Umbilical cord (tissue), 2 donors: ENCODE results near the gene SPOCK1. TPM values are rescaled to one million over a fixed set of nuclear protein-coding genes. Genes with fewer than 3 reads are reported as not detected.
A peak's percentile ranks its signal among the peaks of the same experiment; 100 is the strongest.

Experiments
- DNase-seq: peaks from one replicate; pipeline ENCODE4 v3.0.0-alpha.2; 2015; ENCODE audit warnings: low spot score
- total RNA-seq: library from RNA; depleted of rRNA; stranded (reverse); fragments of >200 nt; gene quantifications from one replicate; pipeline ENCODE4 v1.2.3, GENCODE V29; 2014; ENCODE audit warnings: low replicate concordance; ENCODE audit not compliant: insufficient read depth

Gene SPOCK1
- total RNA-seq, 1 donor from 2014 or later, result 28.4 TPM

GRCh38 chr5:137442660-137443059 is 56.5 kb downstream of the SPOCK1 start:
- no peak for DNase-seq

DNA sequence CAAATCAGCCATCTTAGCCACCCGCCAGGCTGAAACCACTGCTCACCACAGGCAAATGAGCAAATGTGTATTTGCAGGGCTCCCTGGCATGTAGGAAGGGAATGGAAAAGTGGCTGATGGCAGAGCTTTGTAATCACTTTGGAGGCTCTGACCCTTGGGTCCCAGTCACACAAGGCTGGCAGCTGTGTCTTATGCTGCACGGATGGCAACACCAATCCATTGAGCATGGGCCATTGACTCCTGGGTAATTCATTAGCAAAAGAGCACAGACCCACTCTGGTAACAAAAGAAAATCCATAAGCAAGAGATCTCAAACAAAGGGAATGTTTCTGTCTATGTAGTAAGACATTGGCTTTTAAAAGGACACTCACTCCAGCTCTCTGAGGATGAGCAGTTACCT is 57.6 kb downstream of the SPOCK1 start:
- DNase-seq, result no peak

- no peak for DNase-seq
These were observed 58.3 kb downstream of the SPOCK1 start for GRCh38 chr5:137440795-137441194.

DNA sequence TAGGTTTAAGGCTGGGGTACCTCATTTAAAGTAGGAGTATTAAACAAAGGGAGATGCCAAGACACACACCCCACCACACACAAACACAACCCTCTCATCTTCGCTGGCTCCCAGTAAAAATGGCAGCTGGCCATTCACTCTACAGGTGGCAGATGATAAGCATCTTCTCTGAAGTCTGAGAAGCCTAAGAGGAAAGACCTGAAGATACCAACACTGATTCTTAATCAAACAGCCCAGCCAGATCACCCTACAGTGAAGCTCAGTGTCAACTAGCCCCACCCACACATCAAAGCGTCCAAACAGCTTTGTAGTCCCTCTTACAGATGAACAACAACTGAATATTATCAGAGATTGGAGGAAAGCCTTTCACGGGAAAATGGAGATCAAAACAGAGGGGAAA is 59.5 kb downstream of the SPOCK1 start:
- DNase-seq, result no peak

GRCh38 chr5:137438932-137439331 is 60.2 kb downstream of the SPOCK1 start:
- DNase-seq, result no peak

DNA sequence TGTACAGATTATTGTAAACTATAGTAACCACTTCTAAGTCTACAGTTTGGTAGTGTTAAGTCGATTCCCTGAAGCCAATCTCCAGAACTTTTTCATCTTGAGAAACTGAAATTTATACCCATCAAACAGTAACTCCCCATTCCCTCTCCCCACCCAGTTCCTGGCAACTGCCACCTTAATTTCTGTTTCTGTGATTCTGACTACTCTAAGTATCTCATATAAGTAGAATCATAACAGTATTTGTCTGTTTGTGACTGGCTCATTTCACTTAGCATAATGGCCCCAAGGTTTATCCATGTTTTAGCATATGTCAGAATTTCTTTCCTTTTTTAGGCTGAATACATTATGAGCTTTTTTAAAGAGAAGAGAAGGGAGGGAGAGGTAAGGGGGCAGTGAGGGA is 61.4 kb downstream of the SPOCK1 start:
- no peak for DNase-seq

DNA sequence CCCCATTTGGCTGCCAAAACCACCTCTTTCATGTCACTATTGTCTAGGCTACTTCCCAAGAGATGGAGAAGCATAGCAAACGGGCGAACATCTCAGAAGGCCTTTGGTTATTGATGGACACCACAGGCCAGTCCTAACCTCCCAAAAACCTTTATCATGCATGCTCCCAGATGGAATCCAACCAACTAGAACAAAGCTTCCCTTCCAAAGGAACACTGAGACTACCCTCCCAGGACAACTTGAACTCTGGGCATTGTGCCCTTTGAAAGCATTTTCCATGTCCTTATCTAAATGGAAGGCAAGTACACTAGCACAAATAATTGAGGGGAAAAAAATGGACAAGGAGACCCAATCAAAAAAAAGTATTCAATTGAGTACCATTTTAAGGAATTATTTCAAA is 65.6 kb downstream of the SPOCK1 start:
- DNase-seq, result no peak

DNA sequence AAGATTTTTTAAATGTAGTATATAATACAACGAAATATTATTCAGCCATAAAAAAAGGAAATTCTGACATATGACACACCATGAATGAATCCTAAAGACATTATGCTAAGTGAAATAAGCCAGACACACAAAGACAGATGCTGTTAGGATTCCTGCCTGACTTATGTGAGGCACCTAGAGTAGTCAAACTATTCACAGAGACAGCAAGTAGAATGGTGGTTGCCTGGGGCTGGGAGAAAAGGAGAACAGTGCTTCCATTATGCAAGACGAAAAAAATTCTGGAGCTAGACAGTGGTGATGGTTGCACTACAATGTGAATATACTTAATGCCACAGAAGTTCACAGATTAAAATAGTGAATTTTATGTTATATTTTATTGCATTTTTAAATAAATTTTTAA is 66.8 kb downstream of the SPOCK1 start:
- DNase-seq, result no peak

DNA sequence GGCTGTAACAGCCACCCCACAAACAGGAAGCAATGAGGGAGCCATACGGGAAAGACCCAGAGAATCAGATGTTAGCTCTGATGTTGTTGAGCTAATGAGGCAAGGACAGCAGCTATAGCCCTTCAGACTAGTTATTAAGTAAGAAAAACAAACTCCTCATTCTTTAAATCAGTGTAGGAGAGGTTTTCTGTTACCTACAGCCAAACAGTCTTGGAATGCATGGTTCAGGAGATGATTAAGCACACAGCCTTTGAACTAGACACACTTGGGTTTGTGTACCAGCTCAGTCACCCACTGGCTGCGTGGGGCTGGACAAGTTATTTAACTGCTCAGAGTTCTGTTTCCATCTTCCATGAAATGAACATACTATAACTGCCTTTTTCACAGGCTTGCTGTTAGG is 68.1 kb downstream of the SPOCK1 start:
- DNase-seq, result no peak

GRCh38 chr5:137415231-137415681 is 83.9 kb downstream of the SPOCK1 start:
- no peak for DNase-seq

GRCh38 chr5:137414112-137414755 is 84.9 kb downstream of the SPOCK1 start:
- DNase-seq, result no peak

GRCh38 chr5:137412136-137412535 is 87.0 kb downstream of the SPOCK1 start:
- no peak for DNase-seq

DNA sequence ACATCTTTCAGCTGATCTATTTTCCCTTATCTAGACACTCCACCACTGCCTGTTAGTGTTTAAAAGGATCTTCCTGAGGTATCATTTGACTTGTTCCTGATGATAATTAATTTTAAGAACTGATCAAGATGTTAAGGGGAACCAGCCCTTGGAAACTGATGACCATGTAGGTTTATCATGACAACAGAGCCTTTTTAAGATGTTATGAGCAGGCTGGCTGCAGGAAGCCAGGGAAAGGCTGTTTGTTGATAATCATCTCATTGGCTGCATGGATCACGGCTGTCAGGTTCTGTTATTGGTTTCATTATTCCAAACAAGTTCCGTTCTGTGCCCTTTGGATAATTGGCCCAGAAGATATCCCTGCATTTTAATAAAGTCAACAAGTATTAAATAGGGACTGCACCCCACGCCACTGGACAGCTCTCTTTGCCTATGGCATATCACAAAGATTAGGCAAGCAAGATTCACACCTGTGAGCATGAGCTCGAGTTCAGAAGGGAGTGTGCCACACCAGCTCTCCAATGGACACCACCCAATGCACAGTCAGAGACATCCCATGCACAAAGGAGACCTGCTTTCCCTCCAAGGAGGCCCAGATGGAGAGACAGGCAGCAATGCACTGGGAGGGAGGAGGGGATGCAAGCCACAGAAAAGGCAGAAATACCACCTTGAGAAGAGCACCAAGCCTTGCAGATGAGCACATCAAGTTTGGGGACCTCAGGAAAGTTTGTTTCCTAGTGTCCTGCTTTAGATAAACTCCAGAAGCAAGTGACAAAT is 88.7 kb downstream of the SPOCK1 start:
- DNase-seq, result no peak

- no peak for DNase-seq
These were observed 89.4 kb downstream of the SPOCK1 start for GRCh38 chr5:137409736-137410135.

- no peak for DNase-seq
These were observed 92.0 kb downstream of the SPOCK1 start for GRCh38 chr5:137407090-137407489.

GRCh38 chr5:137405393-137405792 is 93.7 kb downstream of the SPOCK1 start:
- DNase-seq, result no peak

DNA sequence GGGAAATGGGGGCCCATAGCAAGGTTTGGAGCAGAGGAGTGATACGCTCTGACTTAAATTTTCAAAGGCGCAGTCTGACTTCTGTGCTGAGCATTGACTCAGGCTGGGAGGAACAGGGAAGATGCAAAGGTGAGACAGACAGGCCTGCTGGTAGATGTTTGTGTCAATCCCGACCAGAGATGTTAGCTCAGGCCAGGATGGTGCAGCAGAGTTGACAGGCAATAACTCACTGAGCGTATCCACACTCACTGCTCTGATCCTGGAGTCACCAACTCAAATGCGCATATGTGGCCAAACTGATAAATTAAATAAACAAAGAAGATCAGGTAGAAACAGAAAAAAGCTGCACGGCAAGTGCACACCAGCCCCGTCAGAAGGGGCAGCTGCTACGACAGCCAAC is 95.3 kb downstream of the SPOCK1 start:
- no peak for DNase-seq

DNA sequence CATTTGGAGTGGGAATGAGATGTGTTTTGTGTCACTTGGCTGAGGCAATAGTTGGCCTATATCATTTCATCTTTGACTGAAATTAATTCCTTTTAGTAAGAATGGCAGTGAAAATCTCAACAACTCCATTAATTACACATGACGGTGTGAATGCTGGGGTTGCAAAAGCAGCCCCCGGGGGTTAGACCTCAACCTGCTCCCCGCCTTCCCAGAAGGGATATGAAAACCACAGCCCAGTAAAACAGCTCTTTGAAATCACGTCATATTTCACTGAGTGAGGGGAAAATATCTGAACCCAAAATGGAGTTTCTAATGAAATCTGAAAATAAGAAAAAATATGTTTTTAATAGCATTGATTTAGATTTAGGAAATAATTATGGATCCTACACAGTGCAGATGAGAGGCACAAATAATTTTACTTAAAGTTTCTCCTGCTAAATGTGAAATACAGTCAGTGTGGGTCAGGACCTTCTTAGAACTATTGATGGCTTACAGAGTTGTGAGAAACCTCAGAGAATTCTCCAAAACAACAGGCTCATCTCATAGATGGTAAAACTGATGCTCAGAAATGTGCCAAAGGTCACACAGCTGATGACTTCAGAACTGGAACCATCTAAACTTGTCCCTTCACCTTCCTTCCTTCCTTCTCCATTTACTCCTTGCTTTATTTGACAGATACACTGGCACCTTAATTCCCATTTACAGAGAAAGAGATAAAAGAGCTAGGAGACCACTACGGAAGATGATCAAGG is 96.5 kb downstream of the SPOCK1 start:
- DNase-seq, result no peak

DNA sequence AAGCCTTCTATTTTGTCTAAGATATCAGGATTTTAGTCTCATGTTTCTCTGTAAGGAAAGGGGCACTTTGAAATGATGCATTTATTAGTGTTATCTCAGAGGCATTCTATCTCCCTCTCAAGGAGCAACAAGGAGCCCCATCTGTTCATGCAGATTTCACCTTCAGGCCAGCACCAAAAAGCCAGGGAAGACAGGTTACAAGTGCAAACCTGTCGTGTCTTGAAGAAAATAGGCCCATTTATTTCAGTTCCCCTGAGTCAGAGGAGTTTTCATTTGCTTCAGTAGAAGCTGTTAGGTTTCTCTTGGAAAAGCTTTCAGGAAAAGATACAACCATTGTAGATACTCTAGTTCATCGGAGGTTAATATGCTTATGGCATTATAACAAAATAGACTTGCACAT is 97.2 kb downstream of the SPOCK1 start:
- DNase-seq, result no peak

DNA sequence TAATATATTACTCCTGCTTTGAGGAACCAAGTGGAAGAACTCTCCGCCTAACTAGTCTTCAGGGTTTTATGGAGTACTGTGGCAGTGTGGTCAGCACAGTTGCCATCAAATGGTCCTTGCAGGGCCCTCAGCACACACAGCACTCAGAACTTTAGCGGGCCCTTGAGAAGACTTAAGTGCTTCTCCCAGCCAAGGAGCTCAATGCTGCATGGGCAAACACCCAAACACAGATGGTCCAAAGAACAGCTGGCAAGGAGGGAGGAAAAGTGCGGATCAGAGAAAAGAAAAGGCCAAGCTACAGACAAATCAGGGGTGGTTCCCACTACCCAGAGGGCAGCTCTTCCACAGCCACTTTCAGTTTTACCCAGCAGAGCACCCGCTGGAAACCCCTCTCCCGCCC is 98.6 kb downstream of the SPOCK1 start:
- no peak for DNase-seq

DNA sequence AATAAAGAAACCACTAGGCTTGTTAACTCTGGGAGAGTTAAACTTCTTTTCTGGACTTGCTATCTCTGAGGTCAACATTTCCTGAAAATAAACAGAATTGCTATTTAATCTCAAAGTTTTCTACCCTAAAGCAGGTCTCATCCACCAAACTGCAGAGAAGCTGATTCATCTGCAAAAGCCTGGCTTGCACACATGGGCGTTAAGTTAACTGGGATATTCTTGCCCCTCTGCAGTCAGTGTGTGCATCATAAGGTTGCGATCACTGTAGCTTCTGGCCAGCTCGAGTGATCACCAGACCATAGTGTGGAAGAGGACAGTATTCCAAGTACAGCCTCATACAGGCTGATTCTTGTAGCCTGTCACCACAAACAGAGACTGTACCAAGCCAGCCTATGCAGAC is 99.2 kb downstream of the SPOCK1 start:
- DNase-seq, result peak; percentile 84

GRCh38 chr5:137398751-137399150 is 100.4 kb downstream of the SPOCK1 start:
- no peak for DNase-seq

DNA sequence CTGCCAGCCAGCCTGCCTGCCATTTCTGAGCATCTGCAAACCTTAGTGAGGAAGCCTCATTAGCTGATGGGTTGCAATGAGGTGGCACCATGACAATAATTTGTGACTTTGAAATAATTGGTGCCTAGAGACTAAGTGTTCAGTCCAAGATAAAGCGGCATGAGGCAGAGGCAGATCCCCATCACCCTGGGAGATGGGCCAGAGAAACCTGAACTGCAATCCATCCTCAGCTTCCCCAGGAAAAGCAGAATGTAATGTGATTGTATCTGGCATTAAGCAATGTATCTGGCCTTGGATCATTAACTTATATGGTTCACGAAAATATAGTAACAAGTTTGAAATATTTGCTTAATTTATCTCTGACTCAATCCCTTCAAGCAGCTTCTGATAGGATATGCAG is 101.0 kb downstream of the SPOCK1 start:
- DNase-seq, result no peak
